MG63 (cell line): ENCODE results near the gene APC2. TPM values are rescaled to one million over a fixed set of nuclear protein-coding genes. Genes with fewer than 3 reads are reported as not detected.
A peak's percentile ranks its signal among the peaks of the same experiment; 100 is the strongest.

ENCODE experiments used
- DNase-seq: peaks from one replicate; pipeline ENCODE4 v3.0.0-alpha.2; 2020
- H3K27me3 ChIP-seq: fragments of 250-450 bp; sonication (Bioruptor Pico); 2 replicates; pipeline ENCODE4 v1.5.1; 2020; ENCODE audit warnings: mild to moderate bottlenecking, moderate library complexity
- H3K36me3 ChIP-seq: fragments of 250-450 bp; sonication (Bioruptor Pico); 2 replicates; pipeline ENCODE4 v1.5.1; 2020; ENCODE audit warnings: mild to moderate bottlenecking, moderate library complexity
- H3K4me3 ChIP-seq: fragments of 250-450 bp; sonication (Bioruptor Pico); 2 replicates; pipeline ENCODE4 v1.5.1; 2020; ENCODE audit warnings: mild to moderate bottlenecking, moderate library complexity
- H3K9me3 ChIP-seq: fragments of 250-450 bp; sonication (Bioruptor Pico); 2 replicates; pipeline ENCODE4 v1.5.1; 2020; ENCODE audit warnings: mild to moderate bottlenecking, moderate library complexity
- total RNA-seq: library from RNA; depleted of rRNA; stranded (reverse); fragments of >200 nt; shearing (Covaris generic); gene quantifications from 2 replicates; pipeline ENCODE4 v1.2.3, GENCODE V29; 2014; ENCODE audit warnings: low replicate concordance

Gene APC2
- total RNA-seq, 1 experiment from 2014 or later: 2.0 TPM

GRCh38 chr19:1450735-1451731 lies 1.1 kb downstream of the APC2 start:
- no peaks in the 10 kb centered on the region for H3K27me3 ChIP-seq
- no peaks in the 10 kb centered on the region for H3K36me3 ChIP-seq
- no peak for DNase-seq
- H3K4me3 ChIP-seq: no peak overlapping the region
- no peaks in the 10 kb centered on the region for H3K9me3 ChIP-seq

GRCh38 chr19:1451916-1452801 lies 2.2 kb downstream of the APC2 start:
- 0 out of 2 replicates have a peak, but pooled peaks cover 4% of the 10 kb centered on the region for H3K27me3 ChIP-seq
- DNase-seq: no peak
- no peaks in the 10 kb centered on the region for H3K9me3 ChIP-seq
- no peaks in the 10 kb centered on the region for H3K36me3 ChIP-seq
- no peak overlapping the region for H3K4me3 ChIP-seq

DNA sequence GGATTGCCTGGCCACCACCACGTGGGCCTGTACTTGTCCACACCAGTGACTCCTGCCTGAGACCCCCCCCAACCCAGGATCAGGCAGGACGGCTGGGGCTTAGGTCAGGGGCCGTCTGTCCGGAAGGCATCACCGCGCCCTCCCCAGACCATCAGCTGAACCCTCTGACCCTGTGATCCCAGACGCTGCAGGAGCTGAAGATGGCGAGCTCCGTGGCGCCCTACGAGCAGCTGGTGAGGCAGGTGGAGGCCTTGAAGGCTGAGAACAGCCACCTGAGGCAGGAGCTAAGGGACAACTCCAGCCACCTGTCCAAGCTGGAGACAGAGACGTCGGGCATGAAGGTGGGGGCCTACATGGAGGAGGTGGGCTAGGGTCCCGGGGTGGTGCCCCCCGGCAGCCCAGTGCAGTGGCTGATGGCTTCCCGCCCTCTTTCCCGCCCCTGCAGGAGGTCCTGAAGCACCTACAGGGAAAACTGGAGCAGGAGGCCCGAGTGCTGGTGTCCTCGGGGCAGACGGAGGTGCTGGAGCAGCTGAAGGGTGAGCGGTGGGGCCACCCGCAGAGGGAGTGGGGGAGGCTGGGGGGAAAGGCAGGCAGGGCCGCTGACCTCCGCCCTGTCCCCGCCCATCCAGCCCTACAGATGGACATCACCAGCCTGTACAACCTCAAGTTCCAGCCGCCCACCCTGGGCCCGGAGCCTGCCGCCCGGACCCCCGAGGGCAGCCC lies 3.0 kb downstream of the APC2 start:
- Histone ChIP-seq H3K4me3 (no peak overlapping the region), H3K36me3 (no peaks in the 10 kb centered on the region), H3K27me3 (0 out of 2 replicates have a peak, but pooled peaks cover 4% of the 10 kb centered on the region), H3K9me3 (no peaks in the 10 kb centered on the region)
- DNase-seq: no peak

- Histone ChIP-seq H3K27me3 (0 out of 2 replicates have a peak, but pooled peaks cover 4% of the 10 kb centered on the region), H3K9me3 (no peaks in the 10 kb centered on the region), H3K36me3 (no peaks in the 10 kb centered on the region), H3K4me3 (no peak overlapping the region)
- DNase-seq: peak; percentile 81
These were observed 3.8 kb downstream of the APC2 start for GRCh38 chr19:1453525-1454364.

DNA sequence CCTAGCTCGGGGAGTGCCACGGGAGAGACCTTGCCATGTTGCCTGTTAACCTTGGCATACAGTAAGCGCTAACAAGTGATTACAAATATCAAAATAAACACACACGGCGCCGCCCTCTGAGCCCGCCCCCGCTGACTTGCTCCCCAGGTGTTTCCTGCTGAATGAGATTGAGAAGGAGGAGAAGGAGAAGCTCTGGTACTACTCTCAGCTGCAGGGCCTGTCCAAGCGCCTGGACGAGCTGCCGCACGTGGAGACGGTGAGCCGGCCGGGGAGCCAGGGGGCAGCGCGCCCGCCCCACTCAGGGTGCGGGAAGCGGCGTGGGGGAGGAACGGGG lies 5.0 kb downstream of the APC2 start:
- DNase-seq: peak; percentile 44
- Histone ChIP-seq H3K9me3 (no peaks in the 10 kb centered on the region), H3K4me3 (no peak overlapping the region), H3K36me3 (no peaks in the 10 kb centered on the region), H3K27me3 (0 out of 2 replicates have a peak, but pooled peaks cover 4% of the 10 kb centered on the region)

GRCh38 chr19:1455336-1456120 lies 5.6 kb downstream of the APC2 start:
- no peaks in the 10 kb centered on the region for H3K9me3 ChIP-seq
- H3K36me3 ChIP-seq: no peaks in the 10 kb centered on the region
- peak; percentile 66 for DNase-seq
- 0 out of 2 replicates have a peak, but pooled peaks cover 4% of the 10 kb centered on the region for H3K27me3 ChIP-seq
- H3K4me3 ChIP-seq: no peak overlapping the region

DNA sequence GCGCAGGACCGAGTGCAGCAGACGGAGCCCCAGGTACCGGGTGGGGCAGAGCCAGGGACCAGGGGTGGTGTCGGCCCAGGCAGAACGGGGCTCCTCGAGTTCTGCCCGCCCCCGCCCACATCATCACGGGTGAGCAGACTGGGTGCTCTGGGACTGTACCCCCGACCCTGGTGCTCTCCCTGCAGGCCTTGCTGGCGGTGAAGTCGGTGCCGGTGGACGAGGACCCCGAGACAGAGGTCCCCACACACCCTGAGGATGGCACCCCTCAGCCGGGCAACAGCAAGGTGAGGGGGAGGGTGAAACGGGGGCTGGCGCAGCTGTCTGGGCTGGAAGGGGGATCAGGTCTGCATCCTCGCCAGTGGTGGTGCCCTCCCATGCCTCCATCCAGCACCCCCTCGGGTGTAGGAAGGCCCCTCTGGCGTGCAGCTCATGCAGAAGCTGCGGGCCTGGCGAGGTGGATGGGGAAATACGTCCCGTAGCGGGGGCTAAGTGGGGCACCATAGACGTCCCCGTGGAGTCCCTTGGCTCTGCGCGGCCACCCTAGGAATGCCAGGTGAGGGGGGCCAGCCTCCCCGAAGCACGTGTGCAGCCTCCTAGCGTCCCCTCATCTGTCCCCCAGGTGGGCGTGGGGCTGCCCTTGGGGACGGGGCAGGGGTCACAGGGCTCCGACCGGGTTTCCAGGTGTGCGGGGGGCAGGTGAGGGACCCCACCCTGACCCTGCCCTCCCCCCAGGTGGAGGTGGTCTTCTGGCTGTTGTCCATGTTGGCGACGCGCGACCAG lies 6.4 kb downstream of the APC2 start:
- no peak for DNase-seq
- no peaks in the 10 kb centered on the region for H3K9me3 ChIP-seq
- no peak overlapping the region for H3K4me3 ChIP-seq
- H3K36me3 ChIP-seq: no peaks in the 10 kb centered on the region
- H3K27me3 ChIP-seq: 0 out of 2 replicates have a peak, but pooled peaks cover 4% of the 10 kb centered on the region

DNA sequence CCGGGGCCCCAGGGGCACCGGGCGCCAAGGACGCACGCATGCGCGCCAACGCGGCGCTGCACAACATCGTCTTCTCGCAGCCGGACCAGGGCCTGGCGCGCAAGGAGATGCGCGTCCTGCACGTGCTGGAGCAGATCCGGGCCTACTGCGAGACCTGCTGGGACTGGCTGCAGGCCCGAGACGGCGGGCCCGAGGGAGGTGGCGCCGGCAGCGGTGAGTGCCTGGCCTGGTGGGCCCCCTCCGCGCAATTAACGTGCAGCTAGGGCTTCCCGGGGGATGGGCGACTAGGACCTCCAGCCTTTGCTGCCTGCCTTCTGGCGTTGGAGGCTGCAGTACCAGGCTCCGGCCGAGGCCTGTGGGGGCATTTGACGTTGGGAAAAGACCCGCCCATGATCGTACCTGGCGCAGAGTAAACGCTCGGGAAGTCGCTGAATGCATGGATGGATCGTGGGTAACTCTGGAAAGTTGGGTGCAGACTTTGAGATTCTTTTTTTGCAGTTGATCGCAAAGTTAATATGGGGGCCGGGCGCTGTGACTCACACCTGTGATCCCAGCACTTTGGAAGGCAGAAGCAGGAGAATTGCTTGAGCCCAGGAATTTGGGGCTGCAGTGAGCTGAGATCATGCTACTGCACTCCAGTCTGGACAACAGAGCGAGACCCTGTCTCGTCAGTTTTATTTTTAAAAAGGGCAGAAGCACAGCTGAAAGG lies 7.3 kb downstream of the APC2 start:
- 0 out of 2 replicates have a peak, but pooled peaks cover 4% of the 10 kb centered on the region for H3K27me3 ChIP-seq
- H3K36me3 ChIP-seq: no peaks in the 10 kb centered on the region
- no peak overlapping the region for H3K4me3 ChIP-seq
- no peaks in the 10 kb centered on the region for H3K9me3 ChIP-seq
- no peak for DNase-seq

DNA sequence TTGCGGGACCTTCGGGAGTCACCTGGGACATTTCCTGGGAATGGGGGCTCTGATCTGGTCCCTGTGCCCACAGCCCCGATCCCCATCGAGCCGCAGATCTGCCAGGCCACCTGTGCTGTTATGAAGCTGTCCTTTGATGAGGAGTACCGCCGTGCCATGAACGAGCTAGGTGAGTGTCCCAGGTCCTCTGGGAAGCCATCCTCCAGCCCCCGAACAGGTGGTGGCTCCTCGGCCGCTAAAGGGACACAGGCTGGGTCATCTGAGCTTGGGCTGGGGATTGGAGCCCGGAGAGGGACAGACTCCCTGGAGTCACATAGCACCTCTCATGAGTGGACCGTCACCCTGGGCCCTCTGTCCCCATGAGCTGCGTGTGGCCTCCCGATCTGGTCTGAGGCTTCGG lies 8.0 kb downstream of the APC2 start:
- DNase-seq: no peak
- Histone ChIP-seq H3K27me3 (0 out of 2 replicates have a peak, but pooled peaks cover 4% of the 10 kb centered on the region), H3K9me3 (no peaks in the 10 kb centered on the region), H3K4me3 (no peak overlapping the region), H3K36me3 (no peaks in the 10 kb centered on the region)

DNA sequence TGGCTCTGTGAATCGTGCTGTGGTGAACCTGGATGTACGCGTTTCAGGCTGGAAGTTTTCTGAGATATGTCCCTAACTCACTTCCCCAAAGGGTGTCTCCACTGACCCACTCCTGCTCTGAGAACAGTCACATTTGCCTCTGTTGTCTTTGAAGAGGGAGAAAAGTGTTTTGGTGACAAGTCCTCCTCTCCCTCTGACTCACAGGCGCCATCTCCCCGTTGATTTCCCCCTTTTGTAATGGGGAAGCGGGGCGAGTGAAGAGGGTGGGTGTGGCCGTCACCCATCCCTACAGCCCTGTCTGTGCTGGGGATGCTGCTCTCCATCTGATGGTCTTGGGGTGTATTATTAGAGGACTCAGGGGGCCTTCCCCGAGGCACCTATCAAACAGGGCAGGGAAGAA lies 9.6 kb downstream of the APC2 start:
- Histone ChIP-seq H3K27me3 (0 out of 2 replicates have a peak, but pooled peaks cover 4% of the 10 kb centered on the region), H3K4me3 (no peak overlapping the region), H3K9me3 (no peaks in the 10 kb centered on the region), H3K36me3 (no peaks in the 10 kb centered on the region)
- no peak for DNase-seq

DNA sequence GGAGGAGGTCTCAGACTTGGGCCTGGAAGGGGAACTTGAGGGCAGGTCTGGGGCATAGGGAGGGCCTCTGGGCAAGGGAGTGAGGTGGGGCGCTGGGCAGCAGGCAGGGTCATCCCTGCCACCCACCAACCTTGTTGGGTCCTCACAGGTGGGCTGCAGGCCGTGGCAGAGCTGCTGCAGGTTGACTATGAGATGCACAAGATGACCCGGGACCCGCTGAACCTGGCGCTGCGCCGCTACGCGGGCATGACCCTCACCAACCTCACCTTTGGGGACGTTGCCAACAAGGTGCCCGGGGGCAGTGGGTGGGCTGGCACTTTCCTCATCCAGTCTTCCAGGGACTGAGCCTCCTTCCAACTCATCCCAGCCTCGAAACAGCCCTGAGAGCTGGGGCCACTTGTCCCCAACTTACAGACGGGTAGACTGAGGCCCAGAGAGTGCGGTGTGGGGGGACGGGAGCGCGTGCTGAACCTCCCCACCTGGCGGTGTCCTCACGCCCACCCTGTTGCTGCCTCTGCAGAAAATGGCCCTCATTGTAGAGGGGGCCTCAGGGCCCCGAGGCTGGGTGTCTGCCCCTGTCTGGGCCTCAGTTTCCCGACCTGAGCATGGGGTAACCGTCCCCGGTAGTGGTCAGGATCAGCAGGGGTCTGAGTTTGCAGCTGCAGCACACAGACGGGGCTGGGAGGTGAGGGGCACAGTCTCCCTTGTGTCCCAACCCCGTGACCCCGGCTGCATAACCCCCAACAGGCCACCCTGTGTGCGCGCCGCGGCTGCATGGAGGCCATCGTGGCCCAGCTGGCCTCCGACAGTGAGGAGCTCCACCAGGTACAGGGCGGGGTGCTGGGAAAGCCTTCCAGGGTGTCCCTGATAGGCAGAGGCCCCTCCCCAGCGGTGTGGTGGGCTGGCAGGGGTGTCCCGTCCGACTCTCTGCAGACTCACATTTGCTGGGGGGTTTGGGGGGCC lies 10.4 kb downstream of the APC2 start:
- Histone ChIP-seq H3K4me3 (no peak overlapping the region), H3K36me3 (no peaks in the 10 kb centered on the region)

DNA sequence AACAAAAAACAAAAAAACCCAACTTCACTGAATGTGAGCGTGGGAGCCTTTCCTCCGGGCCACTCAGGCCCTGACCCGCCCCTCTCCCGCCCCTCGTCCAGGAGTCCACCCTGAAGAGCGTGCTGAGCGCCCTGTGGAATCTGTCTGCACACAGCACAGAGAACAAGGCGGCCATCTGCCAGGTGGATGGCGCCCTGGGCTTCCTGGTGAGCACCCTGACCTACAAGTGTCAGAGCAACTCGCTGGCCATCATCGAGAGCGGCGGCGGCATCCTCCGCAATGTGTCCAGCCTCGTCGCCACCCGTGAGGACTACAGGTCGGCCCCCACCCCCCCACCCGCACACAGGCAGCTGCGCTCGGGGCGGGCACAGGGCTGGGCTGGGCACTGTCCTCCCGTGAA lies 11.9 kb downstream of the APC2 start:
- H3K4me3 ChIP-seq: no peak overlapping the region
- H3K36me3 ChIP-seq: no peaks in the 10 kb centered on the region
- no peaks in the 10 kb centered on the region for H3K9me3 ChIP-seq
- DNase-seq: no peak
- no peaks in the 10 kb centered on the region for H3K27me3 ChIP-seq

More for the DNA sequence above, 10.4 kb downstream of the APC2 start:
- no peak for DNase-seq
- Histone ChIP-seq H3K27me3 (0 out of 2 replicates have a peak, but pooled peaks cover 4% of the 10 kb centered on the region), H3K9me3 (no peaks in the 10 kb centered on the region)
